PC-3 (cell line): Measurements from ENCODE around the gene DCLRE1A.

Experiments
- CTCF ChIP-seq: fragments of 300-600 bp; sonication (generic); conservative IDR thresholded peaks from 2 replicates; pipeline ENCODE4 v1.5.1; 2017; ENCODE audit warnings: antibody characterized with exemption, low read depth, mild to moderate bottlenecking, low read length
- EZH2 ChIP-seq: fragments of 300-600 bp; sonication (generic); IDR thresholded peaks from one replicate; pipeline ENCODE4 v1.6.1; 2017; ENCODE audit warnings: antibody characterized with exemption, mild to moderate bottlenecking, low read length; ENCODE audit not compliant: unreplicated experiment
- EZH2phosphoT487 ChIP-seq: fragments of 300-600 bp; sonication (generic); IDR thresholded peaks from 2 replicates; pipeline ENCODE4 v1.6.1; 2018; ENCODE audit warnings: mild to moderate bottlenecking, antibody characterized with exemption, low read length, borderline replicate concordance

GRCh38 chr10:113872139-113873030, 18.5 kb upstream of the DCLRE1A start:
- peak; percentile 32; the same call in 1 of the 2 replicates for TF ChIP-seq CTCF
- TF ChIP-seq EZH2phosphoT487 = no peak
- TF ChIP-seq EZH2 = no peak
